ENCODE results near the gene NOC3L.

DNA sequence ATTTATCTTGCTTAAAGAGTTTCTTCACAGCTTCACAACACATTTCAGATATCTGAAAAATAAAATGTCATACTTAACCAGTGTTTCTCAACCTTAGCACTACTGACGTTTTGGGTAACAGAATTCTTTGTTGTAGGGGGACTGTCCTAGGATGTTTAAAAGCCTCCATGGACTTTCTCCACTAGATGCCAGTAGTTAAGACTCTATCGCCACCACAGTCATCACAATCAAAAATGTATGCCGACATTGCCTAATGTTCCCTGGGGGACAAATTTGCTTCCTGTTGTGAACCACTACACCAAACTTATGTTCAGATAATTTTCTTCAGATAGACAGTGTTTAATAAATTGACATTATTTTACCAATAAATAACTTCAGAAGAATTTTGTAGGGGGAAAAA, 13.4 kb downstream of the NOC3L start:
- TF ChIP-seq, protein P1, sequence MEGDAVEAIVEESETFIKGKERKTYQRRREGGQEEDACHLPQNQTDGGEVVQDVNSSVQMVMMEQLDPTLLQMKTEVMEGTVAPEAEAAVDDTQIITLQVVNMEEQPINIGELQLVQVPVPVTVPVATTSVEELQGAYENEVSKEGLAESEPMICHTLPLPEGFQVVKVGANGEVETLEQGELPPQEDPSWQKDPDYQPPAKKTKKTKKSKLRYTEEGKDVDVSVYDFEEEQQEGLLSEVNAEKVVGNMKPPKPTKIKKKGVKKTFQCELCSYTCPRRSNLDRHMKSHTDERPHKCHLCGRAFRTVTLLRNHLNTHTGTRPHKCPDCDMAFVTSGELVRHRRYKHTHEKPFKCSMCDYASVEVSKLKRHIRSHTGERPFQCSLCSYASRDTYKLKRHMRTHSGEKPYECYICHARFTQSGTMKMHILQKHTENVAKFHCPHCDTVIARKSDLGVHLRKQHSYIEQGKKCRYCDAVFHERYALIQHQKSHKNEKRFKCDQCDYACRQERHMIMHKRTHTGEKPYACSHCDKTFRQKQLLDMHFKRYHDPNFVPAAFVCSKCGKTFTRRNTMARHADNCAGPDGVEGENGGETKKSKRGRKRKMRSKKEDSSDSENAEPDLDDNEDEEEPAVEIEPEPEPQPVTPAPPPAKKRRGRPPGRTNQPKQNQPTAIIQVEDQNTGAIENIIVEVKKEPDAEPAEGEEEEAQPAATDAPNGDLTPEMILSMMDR (IDR thresholded peaks at IDR 0.05) = no peak
- no peak for TF ChIP-seq EP300 (IDR thresholded peaks at IDR 0.05)
- no peak for TF ChIP-seq POLR2A (IDR thresholded peaks at IDR 0.05)
- no peak for TF ChIP-seq POLR2AphosphoS5 (IDR thresholded peaks at IDR 0.05)

Measured in stomach (tissue), 4 donors.